ENCODE data around the gene SLIT1.

The SLIT1 gene

GRCh38 chr10:97056003-97056630 is 129.6 kb downstream of the SLIT1 start:
- Histone ChIP-seq H3K36me3 (ENCODE audit: control insufficient read depth, low read depth, low read length) (no peaks in the 10 kb centered on the region), H3K27ac (ENCODE audit: low read length) (no peak overlapping the region), H3K27me3 (ENCODE audit: control insufficient read depth, insufficient read depth, low read length) (no peaks in the 10 kb centered on the region), H3K9ac (ENCODE audit: low read length) (no peak overlapping the region), H3K4me1 (ENCODE audit: control insufficient read depth, low read depth, low read length) (no peaks in the 10 kb centered on the region), H3K4me3 (ENCODE audit: low read length) (no peak overlapping the region), H3K9me3 (ENCODE audit: control insufficient read depth, low read depth, low read length) (no peaks in the 10 kb centered on the region)

GRCh38 chr10:97053276-97053675 is 132.5 kb downstream of the SLIT1 start:
- Histone ChIP-seq H3K4me3 (ENCODE audit: low read length) (no peak overlapping the region), H3K9ac (ENCODE audit: low read length) (no peak overlapping the region), H3K4me1 (ENCODE audit: control insufficient read depth, low read depth, low read length) (no peaks in the 10 kb centered on the region), H3K27me3 (ENCODE audit: control insufficient read depth, insufficient read depth, low read length) (no peaks in the 10 kb centered on the region), H3K9me3 (ENCODE audit: control insufficient read depth, low read depth, low read length) (no peaks in the 10 kb centered on the region), H3K27ac (ENCODE audit: low read length) (no peak overlapping the region), H3K36me3 (ENCODE audit: control insufficient read depth, low read depth, low read length) (no peaks in the 10 kb centered on the region)

DNA sequence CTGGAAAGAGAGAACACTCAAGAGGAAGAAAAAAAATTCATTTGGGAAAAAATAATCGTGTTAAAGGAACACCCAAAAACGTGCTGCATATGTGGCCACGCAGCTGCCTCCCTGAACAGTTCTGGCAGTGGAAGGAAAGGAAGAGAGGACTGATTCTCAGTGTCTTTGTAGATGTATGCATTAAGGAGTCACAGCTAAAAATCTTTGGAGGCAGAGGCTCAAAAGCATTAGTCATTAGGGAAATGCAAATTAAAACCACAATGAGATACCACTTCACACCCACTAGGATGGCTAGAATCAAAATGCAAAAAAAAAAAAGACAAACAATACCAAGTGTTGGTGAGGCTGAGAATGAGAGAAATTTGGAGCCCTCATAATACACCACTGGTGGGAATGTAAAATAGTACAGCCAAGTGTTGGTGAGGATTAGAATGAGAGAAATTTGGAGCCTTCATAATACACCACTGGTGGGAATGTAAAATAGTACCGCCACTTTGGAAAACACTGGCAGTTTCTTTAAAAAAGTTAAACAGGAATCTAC is 134.7 kb downstream of the SLIT1 start:
- H3K27ac ChIP-seq (ENCODE audit: low read length) = no peak overlapping the region
- no peaks in the 10 kb centered on the region for H3K36me3 ChIP-seq (ENCODE audit: control insufficient read depth, low read depth, low read length)

GRCh38 chr10:97050205-97050745 is 135.5 kb downstream of the SLIT1 start:
- Histone ChIP-seq H3K27ac (ENCODE audit: low read length) (no peak overlapping the region), H3K36me3 (ENCODE audit: control insufficient read depth, low read depth, low read length) (no peaks in the 10 kb centered on the region), H3K4me1 (ENCODE audit: control insufficient read depth, low read depth, low read length) (no peaks in the 10 kb centered on the region), H3K27me3 (ENCODE audit: control insufficient read depth, insufficient read depth, low read length) (no peaks in the 10 kb centered on the region), H3K4me3 (ENCODE audit: low read length) (no peak overlapping the region), H3K9me3 (ENCODE audit: control insufficient read depth, low read depth, low read length) (no peaks in the 10 kb centered on the region), H3K9ac (ENCODE audit: low read length) (no peak overlapping the region)

More for the DNA sequence above, 134.7 kb downstream of the SLIT1 start:
- H3K4me1 ChIP-seq (ENCODE audit: control insufficient read depth, low read depth, low read length) = no peaks in the 10 kb centered on the region
- no peaks in the 10 kb centered on the region for H3K9me3 ChIP-seq (ENCODE audit: control insufficient read depth, low read depth, low read length)
- no peak overlapping the region for H3K9ac ChIP-seq (ENCODE audit: low read length)
- no peaks in the 10 kb centered on the region for H3K27me3 ChIP-seq (ENCODE audit: control insufficient read depth, insufficient read depth, low read length)
- H3K4me3 ChIP-seq (ENCODE audit: low read length) = no peak overlapping the region

DNA sequence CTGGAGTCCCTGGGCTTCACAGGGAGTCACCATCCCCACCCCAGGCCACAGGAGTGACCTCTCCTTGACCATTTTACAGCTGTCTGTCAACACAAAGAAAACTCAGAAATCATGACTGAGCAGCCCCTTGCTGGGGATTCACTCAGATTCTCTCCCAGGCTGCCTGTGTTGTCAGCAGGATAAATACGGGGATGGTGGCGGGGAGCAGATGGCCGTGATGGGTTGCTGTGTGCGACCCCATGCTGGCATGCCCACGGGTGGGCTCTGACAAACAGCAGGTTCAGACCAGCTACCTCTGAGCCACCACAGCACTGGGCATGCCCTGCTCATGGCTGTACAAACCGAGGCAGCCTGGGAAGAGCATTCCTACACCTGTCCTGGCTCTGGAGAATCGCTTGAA is 136.1 kb downstream of the SLIT1 start:
- no peaks in the 10 kb centered on the region for H3K27me3 ChIP-seq (ENCODE audit: control insufficient read depth, insufficient read depth, low read length)
- no peak overlapping the region for H3K9ac ChIP-seq (ENCODE audit: low read length)
- no peaks in the 10 kb centered on the region for H3K36me3 ChIP-seq (ENCODE audit: control insufficient read depth, low read depth, low read length)
- no peak overlapping the region for H3K27ac ChIP-seq (ENCODE audit: low read length)
- H3K4me3 ChIP-seq (ENCODE audit: low read length) = no peak overlapping the region
- H3K9me3 ChIP-seq (ENCODE audit: control insufficient read depth, low read depth, low read length) = no peaks in the 10 kb centered on the region
- no peaks in the 10 kb centered on the region for H3K4me1 ChIP-seq (ENCODE audit: control insufficient read depth, low read depth, low read length)

- no peak overlapping the region for H3K4me3 ChIP-seq (ENCODE audit: low read length)
- H3K9me3 ChIP-seq (ENCODE audit: control insufficient read depth, low read depth, low read length) = no peaks in the 10 kb centered on the region
- H3K27me3 ChIP-seq (ENCODE audit: control insufficient read depth, insufficient read depth, low read length) = no peaks in the 10 kb centered on the region
- H3K9ac ChIP-seq (ENCODE audit: low read length) = no peak overlapping the region
- no peaks in the 10 kb centered on the region for H3K36me3 ChIP-seq (ENCODE audit: control insufficient read depth, low read depth, low read length)
- H3K4me1 ChIP-seq (ENCODE audit: control insufficient read depth, low read depth, low read length) = no peaks in the 10 kb centered on the region
- H3K27ac ChIP-seq (ENCODE audit: low read length) = no peak overlapping the region
Measured at GRCh38 chr10:97048649-97049427, 136.9 kb downstream of the SLIT1 start.

- Histone ChIP-seq H3K4me3 (ENCODE audit: low read length) (no peak overlapping the region), H3K9ac (ENCODE audit: low read length) (no peak overlapping the region), H3K36me3 (ENCODE audit: control insufficient read depth, low read depth, low read length) (no peaks in the 10 kb centered on the region), H3K27me3 (ENCODE audit: control insufficient read depth, insufficient read depth, low read length) (no peaks in the 10 kb centered on the region), H3K9me3 (ENCODE audit: control insufficient read depth, low read depth, low read length) (no peaks in the 10 kb centered on the region), H3K27ac (ENCODE audit: low read length) (no peak overlapping the region), H3K4me1 (ENCODE audit: control insufficient read depth, low read depth, low read length) (no peaks in the 10 kb centered on the region)
Measured at GRCh38 chr10:97047788-97048187, 138.0 kb downstream of the SLIT1 start.

DNA sequence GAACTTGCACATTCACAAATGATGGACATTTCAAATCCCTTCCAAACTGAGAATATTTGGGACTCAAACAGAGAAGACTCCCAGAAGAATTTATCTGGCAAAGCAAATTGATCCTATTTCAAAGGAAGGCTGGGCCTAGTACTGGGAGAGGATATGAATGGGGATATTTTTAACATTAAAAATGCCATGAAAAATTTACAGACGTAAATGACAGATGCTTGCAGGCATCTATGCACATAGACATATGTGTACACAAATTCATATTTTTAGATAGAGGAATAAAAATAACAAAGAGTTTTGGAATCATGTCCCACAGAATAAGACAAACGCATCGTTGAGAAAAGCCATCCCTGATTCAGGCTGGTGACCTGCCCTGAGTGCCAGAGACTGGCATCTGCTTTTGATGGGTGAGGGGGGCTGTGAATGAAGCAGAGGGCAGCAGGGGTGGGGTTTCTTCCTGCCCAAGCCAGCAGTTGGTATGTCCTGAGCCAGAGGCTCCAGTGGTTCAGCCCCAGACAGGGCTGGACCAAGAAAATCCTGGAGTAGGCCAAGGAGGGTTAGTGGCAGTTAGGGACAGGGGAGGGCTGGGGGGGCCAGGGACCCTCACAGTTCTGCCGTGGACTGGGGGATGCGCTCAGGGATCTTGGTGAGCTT is 138.5 kb downstream of the SLIT1 start:
- Histone ChIP-seq H3K27ac (ENCODE audit: low read length) (no peak overlapping the region), H3K9ac (ENCODE audit: low read length) (no peak overlapping the region), H3K36me3 (ENCODE audit: control insufficient read depth, low read depth, low read length) (no peaks in the 10 kb centered on the region), H3K27me3 (ENCODE audit: control insufficient read depth, insufficient read depth, low read length) (no peaks in the 10 kb centered on the region), H3K4me3 (ENCODE audit: low read length) (no peak overlapping the region), H3K4me1 (ENCODE audit: control insufficient read depth, low read depth, low read length) (no peaks in the 10 kb centered on the region), H3K9me3 (ENCODE audit: control insufficient read depth, low read depth, low read length) (no peaks in the 10 kb centered on the region)

GRCh38 chr10:97046456-97047082 is 139.2 kb downstream of the SLIT1 start:
- H3K4me1 ChIP-seq (ENCODE audit: control insufficient read depth, low read depth, low read length) = no peaks in the 10 kb centered on the region
- H3K36me3 ChIP-seq (ENCODE audit: control insufficient read depth, low read depth, low read length) = no peaks in the 10 kb centered on the region
- no peak overlapping the region for H3K4me3 ChIP-seq (ENCODE audit: low read length)
- no peak overlapping the region for H3K27ac ChIP-seq (ENCODE audit: low read length)
- H3K27me3 ChIP-seq (ENCODE audit: control insufficient read depth, insufficient read depth, low read length) = no peaks in the 10 kb centered on the region
- H3K9me3 ChIP-seq (ENCODE audit: control insufficient read depth, low read depth, low read length) = no peaks in the 10 kb centered on the region
- no peak overlapping the region for H3K9ac ChIP-seq (ENCODE audit: low read length)

DNA sequence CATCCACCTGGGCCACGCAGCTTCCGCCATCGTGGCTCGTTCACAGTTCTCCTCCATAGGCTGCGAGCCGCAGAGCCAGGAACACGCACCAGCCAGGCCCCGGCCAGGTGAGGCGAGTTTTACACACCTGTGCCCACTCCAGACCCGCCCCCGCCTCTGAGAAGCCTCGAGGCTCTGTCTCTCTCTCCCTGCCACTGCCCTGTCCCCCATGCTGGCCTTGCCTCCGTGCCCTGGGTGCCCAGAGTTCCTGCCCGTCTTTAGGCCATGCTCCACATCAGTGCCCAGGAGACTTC is 142.2 kb downstream of the SLIT1 start:
- Histone ChIP-seq H3K9ac (ENCODE audit: low read length) (no peak overlapping the region), H3K4me1 (ENCODE audit: control insufficient read depth, low read depth, low read length) (no peaks in the 10 kb centered on the region), H3K4me3 (ENCODE audit: low read length) (no peak overlapping the region), H3K36me3 (ENCODE audit: control insufficient read depth, low read depth, low read length) (no peaks in the 10 kb centered on the region), H3K27ac (ENCODE audit: low read length) (no peak overlapping the region), H3K9me3 (ENCODE audit: control insufficient read depth, low read depth, low read length) (no peaks in the 10 kb centered on the region), H3K27me3 (ENCODE audit: control insufficient read depth, insufficient read depth, low read length) (no peaks in the 10 kb centered on the region)

Measured in iPS-18a (cell line).